Stimulated activated CD8-positive, alpha-beta memory T cell treated with anti-CD3 and anti-CD28 coated beads, Interleukin-7, amount 100 ng/mL, for 24 hours (primary cell): ENCODE measurements around the gene GNB3.

Experiments
- DNase-seq: peaks from one replicate; pipeline ENCODE4 v3.0.0-alpha.2; 2020; ENCODE audit warnings: low read depth

GNB3 gene

DNA sequence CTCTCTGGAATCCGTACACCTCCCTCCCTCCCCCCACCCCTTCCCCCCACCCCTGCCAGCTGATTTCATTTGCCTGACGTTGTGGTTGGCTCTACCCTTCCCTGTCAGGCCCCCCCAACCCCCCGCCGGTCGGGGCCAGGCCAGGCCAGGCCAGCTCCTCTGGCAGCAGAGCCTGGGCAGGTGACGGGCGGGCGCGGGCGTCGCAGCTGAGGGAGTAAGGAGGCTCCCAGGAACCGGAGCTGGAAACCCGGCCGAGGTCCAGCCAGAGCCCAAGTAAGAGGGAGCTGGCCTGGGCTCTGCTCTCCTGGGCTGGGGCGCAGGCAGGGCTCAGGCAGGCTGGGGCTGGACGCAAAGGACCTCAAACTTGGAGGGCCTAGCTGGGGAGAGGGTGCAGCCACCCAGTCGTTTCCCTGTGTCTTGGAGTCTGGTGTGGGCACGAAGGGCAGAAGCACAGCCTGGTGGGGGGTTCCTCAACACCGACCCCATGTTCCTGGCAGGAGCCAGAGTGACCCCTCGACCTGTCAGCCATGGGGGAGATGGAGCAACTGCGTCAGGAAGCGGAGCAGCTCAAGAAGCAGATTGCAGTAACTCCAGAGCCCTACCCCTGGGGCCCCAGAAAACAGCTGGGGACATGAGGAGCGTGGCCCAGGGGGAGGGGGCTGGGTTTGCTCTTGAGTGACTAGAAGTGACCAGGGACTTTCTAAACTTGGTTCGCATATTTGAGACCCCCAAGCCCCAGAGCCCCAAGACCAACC lies at the start of gene GNB3:
Gene GNB3 (plus strand): TSS at position 165 of the 755 bp plus-strand sequence. CDS start 363 bp downstream, at position 528.
- DNase-seq, result no peak

DNA sequence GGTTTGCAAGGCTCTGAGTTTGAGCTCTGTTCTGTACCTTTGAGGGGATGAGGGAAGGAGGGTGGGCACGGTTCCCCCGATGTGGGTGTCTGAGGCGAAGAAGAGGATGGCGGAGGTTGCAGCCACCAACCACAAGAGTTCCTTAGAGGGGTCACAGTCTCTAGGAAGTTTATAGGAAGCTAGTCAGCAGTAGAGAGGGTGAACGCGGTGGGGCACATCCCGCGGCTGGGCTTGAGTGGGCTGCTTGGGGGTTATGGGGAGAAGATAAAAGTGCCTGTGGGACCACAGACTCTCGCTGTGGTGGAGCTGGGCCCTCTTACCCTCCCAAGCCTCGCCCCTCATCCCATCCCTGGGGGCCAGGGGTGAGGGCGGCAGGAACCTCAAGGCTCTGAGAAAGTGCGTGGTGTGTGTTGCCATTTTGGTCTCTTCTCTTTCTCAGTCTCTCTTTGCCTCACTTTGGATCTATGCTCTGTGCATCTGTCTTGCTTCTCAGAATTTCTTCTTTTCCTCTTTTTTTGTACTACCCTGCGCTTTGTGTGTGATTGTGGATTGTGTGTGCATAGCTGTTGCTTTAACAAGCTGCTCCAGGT lies 48.7 kb upstream of the GNB3 start:
- DNase-seq, result no peak

DNA sequence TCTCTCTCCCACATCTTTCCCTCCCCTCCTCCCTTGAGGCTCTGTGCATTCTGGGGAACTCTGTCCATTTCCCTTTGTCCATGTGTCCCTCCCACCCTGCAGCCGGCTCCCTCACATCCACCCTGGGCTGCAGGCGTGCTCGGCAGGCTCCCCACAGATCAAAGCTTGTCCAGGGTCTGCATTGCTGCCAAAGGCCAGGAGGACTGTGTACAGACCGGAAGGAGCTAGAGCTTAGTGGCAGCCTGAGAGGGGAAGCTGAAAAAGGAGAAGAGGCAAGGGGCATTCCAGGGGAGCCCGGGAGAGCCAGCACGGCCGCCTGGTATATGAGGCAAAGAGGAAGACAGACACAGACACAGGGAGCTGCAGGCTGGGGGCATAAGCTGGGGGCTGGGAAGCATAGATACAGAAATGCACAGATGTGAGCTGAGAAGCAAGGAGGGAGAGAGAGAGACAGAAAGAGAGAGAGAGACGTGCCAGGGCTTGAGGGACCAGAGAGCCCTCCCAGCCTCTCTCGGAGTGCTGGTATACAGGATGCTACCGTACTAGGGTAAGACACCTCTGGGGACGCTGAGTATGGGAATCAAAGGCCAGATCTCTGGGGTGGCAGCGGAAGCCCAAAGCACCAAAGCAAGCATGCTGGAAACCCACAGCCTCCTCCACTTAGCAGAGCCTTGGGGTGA lies 48.1 kb upstream of the GNB3 start:
- no peak for DNase-seq

DNA sequence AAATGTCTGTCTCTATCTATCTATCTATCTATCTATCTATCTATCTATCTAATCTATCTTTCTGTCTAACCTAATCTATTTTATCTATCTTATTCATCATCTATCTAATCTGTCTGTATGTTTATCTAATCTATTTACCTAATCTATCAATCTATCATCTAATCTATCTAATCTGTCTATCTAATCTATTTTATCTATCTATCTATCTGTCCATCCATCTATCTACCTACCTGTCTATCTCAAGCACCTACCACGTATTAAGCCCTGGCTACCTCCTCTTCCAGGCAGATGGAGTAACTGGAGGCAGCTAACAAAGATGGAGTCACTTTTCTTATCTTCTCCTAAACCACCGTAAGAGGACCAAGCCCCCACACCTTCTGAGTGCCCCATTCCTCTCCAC lies 45.6 kb upstream of the GNB3 start:
- no peak for DNase-seq

DNA sequence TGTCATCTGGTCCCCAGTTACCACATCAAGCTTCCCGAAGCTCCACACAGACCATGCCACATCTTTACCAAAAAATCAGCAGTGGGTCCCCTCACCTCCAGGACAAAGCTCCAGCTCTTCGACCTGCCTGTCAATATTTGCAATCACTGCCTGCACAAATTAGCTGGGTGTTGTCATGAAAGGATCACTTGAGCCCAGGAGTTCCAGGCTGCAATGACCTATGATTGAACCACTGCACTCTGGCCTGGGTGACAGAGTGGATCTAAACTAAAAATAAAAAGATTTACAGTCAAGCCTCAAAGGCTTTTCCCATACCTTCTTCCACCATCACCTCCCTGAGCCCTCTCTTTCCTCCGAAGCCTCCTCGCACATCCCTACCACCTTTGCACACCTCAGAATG lies 44.1 kb upstream of the GNB3 start:
- no peak for DNase-seq

- DNase-seq, result no peak
Observed at GRCh38 chr12:6799147-6799546, 41.6 kb upstream of the GNB3 start.

GRCh38 chr12:6807170-6807569 lies 33.6 kb upstream of the GNB3 start:
- no peak for DNase-seq

DNA sequence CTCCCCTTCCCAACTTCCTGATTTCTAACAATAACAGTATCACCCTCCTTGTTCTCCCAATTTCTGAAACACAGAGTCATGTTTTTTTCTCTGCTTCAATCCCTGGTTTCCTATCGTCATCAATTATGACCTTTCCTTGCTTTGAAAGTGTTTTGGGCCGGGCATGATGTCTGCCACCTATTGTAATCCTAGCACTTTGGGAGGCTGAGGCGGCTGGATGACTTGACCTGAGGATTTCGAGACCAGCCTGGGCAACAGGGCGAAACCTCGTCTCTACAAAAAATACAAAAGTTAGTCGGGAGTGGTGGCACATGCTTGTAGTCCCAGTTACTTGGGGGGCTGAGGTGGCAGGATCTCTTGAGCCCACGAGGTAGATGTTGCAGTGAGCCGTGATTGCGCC lies 31.7 kb upstream of the GNB3 start:
- no peak for DNase-seq

GRCh38 chr12:6810758-6811157 lies 30.0 kb upstream of the GNB3 start:
- DNase-seq, result no peak

DNA sequence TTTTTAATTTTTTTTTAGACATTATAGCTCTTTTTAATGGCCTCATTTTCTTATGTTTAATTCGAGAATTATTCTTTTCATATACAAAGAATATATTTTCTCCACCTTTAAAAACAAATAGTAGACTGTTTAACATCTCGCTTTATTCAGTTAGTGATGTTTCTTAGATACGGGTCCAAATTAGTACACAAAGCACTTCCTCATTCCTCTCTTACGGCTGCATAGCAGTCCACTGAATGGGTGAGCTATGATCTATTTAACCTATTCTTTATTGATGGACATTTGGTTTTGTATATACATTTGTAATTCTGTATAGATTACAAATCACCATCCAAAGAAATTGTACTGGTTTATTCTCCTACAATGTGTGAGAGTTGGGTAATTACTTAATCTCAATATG lies 27.4 kb upstream of the GNB3 start:
- no peak for DNase-seq

DNA sequence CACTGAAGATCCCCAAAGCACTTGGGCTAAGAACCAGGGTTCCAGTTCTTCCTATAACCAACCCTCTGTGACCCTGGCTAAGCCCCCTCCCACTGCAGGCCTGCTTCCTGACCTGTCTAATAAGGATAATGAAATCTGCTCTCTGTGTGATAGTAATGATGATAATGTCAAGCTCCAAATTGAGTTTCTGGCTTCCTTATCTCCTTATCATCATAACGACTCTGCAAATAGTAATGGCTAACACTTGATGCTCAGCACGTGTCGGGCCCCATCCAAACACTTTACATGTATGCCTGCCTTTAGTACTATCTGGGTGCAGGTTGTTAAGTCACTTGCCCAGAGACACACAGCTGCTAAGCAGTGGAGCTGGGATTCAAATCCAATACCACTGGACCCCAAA lies 24.1 kb upstream of the GNB3 start:
- DNase-seq, result no peak

- DNase-seq, result no peak
Observed at GRCh38 chr12:6817098-6817497, 23.6 kb upstream of the GNB3 start.

- no peak for DNase-seq
Observed at GRCh38 chr12:6817662-6818157, 23.0 kb upstream of the GNB3 start.

GRCh38 chr12:6818222-6818621 lies 22.5 kb upstream of the GNB3 start:
- DNase-seq, result no peak

DNA sequence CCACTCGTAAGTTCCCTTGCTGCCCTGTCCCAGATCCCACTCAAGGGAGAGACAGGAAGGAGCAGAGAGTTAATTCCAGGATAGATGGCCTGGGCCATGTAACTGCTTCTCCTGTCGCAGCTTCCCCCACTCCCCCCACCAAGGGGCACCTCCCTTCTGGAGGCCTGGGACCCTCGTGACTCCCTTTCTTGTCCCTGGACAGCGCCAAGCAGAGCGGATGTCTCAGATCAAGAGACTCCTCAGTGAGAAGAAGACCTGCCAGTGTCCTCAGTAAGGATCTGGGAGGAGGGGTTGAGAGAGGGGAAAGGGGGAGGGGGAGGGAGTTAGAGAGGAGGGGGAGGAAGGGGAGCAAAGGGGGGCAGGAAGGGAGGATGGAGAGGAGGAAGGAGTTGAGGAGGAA lies 22.1 kb upstream of the GNB3 start:
- no peak for DNase-seq

GRCh38 chr12:6819106-6820030 lies 21.4 kb upstream of the GNB3 start:
- DNase-seq, result no peak

DNA sequence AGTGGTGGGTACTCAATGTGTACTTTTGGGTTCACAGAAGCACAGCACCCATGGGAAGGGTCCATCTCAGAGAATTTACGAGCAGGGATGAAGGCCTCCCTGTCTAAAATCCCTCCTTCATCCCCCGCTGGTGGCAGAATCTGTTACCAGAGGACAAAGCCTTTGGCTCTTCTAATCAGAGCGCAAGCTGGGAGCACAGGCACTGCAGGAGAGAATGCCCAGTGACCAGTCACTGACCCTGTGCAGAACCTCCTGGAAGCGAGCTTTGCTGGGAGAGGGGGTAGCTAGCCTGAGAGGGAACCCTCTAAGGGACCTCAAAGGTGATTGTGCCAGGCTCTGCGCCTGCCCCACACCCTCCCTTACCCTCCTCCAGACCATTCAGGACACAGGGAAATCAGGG lies 20.6 kb upstream of the GNB3 start:
- DNase-seq, result no peak

- no peak for DNase-seq
Observed at GRCh38 chr12:6821591-6822425, 18.9 kb upstream of the GNB3 start, which contains the start of gene GPR162. Gene GPR162 (plus strand): TSS chr12:6821821. CDS start chr12:6823899, 2,078 bp downstream.

GRCh38 chr12:6822426-6823135 lies 18.1 kb upstream of the GNB3 start:
- no peak for DNase-seq
